Tibial artery (tissue), 4 donors: ENCODE measurements around the gene TXLNG.

Experiments used
- DNase-seq, 2 donors: peaks; one replicate each; pipeline ENCODE4 v3.0.0-alpha.2; 2019
- H3K27ac ChIP-seq, 2 donors: fragments of 200-600 bp; sonication (generic) in 1 of 2; 1 replicate in 1 of 2; 2 replicates in 1 of 2; pipeline ENCODE4 v1.5.1; 2018 to 2019; ENCODE audit warnings: mild to moderate bottlenecking in 1 of 2
- H3K27me3 ChIP-seq, 2 donors: fragments of 200-600 bp; sonication (generic) in 1 of 2; one replicate each; pipeline versions ENCODE4 v1.5.1 to v1.6.0; 2016 to 2019
- H3K36me3 ChIP-seq, 3 donors: fragments of 200-600 bp; sonication (generic) in 2 of 3; one replicate each; pipeline ENCODE4 v1.5.1; 2016 to 2019; ENCODE audit warnings: mild to moderate bottlenecking in 2 of 3
- H3K4me1 ChIP-seq, 4 donors: fragments of 200-600 bp; sonication (generic) in 2 of 4; 1 replicate in 3 of 4; 2 replicates in 1 of 4; pipeline ENCODE4 v1.5.1; 2016 to 2019
- H3K4me3 ChIP-seq, 2 donors: fragments of 200-600 bp; sonication (generic) in 1 of 2; 1 replicate in 1 of 2; 2 replicates in 1 of 2; pipeline ENCODE4 v1.5.1; 2018 to 2019; ENCODE audit warnings: mild to moderate bottlenecking in 2 of 2
- H3K9me3 ChIP-seq, 3 donors: fragments of 200-600 bp; sonication (generic) in 1 of 3; one replicate each; pipeline ENCODE4 v1.5.1; 2016 to 2019
- CTCF ChIP-seq, 2 experiments: fragments of 200-600 bp in 1 of 2; fragments of 450-650 bp in 1 of 2; IDR thresholded peaks; one replicate each; pipeline ENCODE4 v1.5.1; 2017 to 2019; ENCODE audit warnings: antibody characterized with exemption in 2 of 2, mild to moderate bottlenecking in 1 of 2, moderate library complexity in 1 of 2
- intact Hi-C: fragments of 100-400 bp; cut with DNase I; formaldehyde crosslinking; loops from one replicate; pipeline ENCODE4 v1.15.0; 2023; ENCODE audit warnings: low total_unique reads

Gene TXLNG

GRCh38 chrX:16874458-16875095 lies 88.3 kb downstream of the TXLNG start:
- Histone ChIP-seq H3K27me3 (no peaks in the 10 kb centered on the region), H3K4me3 (no peak overlapping the region), H3K4me1 (peaks cover 0 to 11% (median 7%) of the 10 kb centered on the region in 4 donors), H3K36me3 (no peaks in the 10 kb centered on the region), H3K9me3 (no peaks in the 10 kb centered on the region), H3K27ac (no peak overlapping the region)
- no peak for DNase-seq
- no peak for TF ChIP-seq CTCF (IDR thresholded peaks at IDR 0.05)
- intact Hi-C loops: loop anchor here (10.0 kb wide), 2 partner anchors 50 to 160 kb away; partner anchors contain the start of genes CTPS2 and SYAP1

- intact Hi-C loops: loop anchor here (10.0 kb wide), 2 partner anchors 52 to 162 kb away; partner anchors contain the start of genes CTPS2 and SYAP1
- H3K9me3 ChIP-seq: no peaks in the 10 kb centered on the region
- TF ChIP-seq CTCF (IDR thresholded peaks at IDR 0.05): no peak
- no peak for DNase-seq
- H3K27me3 ChIP-seq: no peaks in the 10 kb centered on the region
- H3K27ac ChIP-seq: no peak overlapping the region
- H3K36me3 ChIP-seq: no peaks in the 10 kb centered on the region
- no peak overlapping the region for H3K4me3 ChIP-seq
- peaks cover 0 to 2% (median 0%) of the 10 kb centered on the region in 4 donors for H3K4me1 ChIP-seq
Observed at GRCh38 chrX:16876696-16877095, 90.4 kb downstream of the TXLNG start.

GRCh38 chrX:16882169-16882568 lies 95.9 kb downstream of the TXLNG start:
- H3K36me3 ChIP-seq: no peaks in the 10 kb centered on the region
- no peaks in the 10 kb centered on the region for H3K9me3 ChIP-seq
- no peak for TF ChIP-seq CTCF (IDR thresholded peaks at IDR 0.05)
- peak overlapping the region; percentile 47 to 53 for H3K4me3 ChIP-seq
- peak; percentile 21 to 63 for DNase-seq
- no peak overlapping the region for H3K27ac ChIP-seq
- no peaks in the 10 kb centered on the region for H3K27me3 ChIP-seq
- peaks cover 0 to 3% (median 0%) of the 10 kb centered on the region in 4 donors for H3K4me1 ChIP-seq
- intact Hi-C loops: no loop called here

GRCh38 chrX:16882702-16883486 lies 96.6 kb downstream of the TXLNG start:
- Histone ChIP-seq H3K27ac (peak overlapping the region; percentile 47 to 67), H3K4me1 (peaks cover 0 to 3% (median 0%) of the 10 kb centered on the region in 4 donors), H3K4me3 (peak overlapping the region; percentile 47 to 53), H3K9me3 (no peaks in the 10 kb centered on the region), H3K36me3 (no peaks in the 10 kb centered on the region), H3K27me3 (no peaks in the 10 kb centered on the region)
- peak; percentile 49 to 75 for DNase-seq
- TF ChIP-seq CTCF (IDR thresholded peaks at IDR 0.05): peak; percentile 45 to 49
- intact Hi-C loops: no loop called here

GRCh38 chrX:16883487-16883804 lies 97.2 kb downstream of the TXLNG start:
- no peaks in the 10 kb centered on the region for H3K36me3 ChIP-seq
- H3K9me3 ChIP-seq: no peaks in the 10 kb centered on the region
- intact Hi-C loops: no loop called here
- no peak overlapping the region for H3K4me3 ChIP-seq
- no peaks in the 10 kb centered on the region for H3K27me3 ChIP-seq
- H3K27ac ChIP-seq: no peak overlapping the region
- peak in 1 of 2 experiments; percentile 1 for TF ChIP-seq CTCF (IDR thresholded peaks at IDR 0.05)
- H3K4me1 ChIP-seq: peaks cover 0 to 3% (median 0%) of the 10 kb centered on the region in 4 donors
- no peak for DNase-seq
